HG03135 (cell line): Measurements from ENCODE around the gene C3orf20.

ENCODE experiments used
- ATAC-seq: cut with Tn5 transposase; IDR thresholded peaks from one replicate; pipeline ENCODE4 v1.9.1; 2021; ENCODE audit warnings: mild to moderate bottlenecking, moderate library complexity; ENCODE audit not compliant: unreplicated experiment

C3orf20 gene

DNA sequence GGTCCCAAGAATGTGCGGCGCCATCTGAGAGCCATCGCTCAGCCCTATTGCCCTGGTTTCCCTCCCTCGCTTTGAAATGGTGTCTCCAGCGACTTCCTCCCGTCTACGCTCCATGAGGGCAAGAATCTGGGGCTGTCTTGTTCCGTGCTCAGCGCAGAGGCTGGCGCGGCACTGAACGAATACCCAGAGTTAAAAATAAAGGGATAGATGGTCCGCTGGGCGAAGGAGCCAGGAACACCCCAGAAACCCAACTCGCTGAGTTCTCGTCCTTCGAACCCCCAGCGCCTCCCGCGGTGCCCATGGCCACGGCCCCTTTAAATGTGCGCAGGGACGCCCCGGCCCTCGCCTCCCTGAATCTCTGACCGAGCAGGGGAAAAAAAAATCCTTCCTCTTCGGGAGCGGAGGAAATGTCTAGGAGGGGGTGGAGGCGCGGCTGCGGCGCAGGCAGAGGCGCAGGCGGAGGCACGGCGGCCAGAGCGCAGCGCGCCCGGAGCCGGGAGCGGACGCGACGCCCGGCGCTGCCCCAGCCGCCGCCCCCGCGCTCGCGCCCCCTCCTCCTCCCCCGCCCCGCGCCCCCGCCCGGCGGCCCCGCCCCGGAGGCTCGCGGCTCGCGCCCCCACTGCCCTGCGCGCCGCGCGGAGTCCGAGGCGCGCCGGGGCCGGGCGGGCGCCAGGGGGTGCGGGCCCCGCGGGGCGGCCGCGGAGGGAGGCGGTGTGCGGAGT is 135.3 kb downstream of the C3orf20 start:
- ATAC-seq = no peak

DNA sequence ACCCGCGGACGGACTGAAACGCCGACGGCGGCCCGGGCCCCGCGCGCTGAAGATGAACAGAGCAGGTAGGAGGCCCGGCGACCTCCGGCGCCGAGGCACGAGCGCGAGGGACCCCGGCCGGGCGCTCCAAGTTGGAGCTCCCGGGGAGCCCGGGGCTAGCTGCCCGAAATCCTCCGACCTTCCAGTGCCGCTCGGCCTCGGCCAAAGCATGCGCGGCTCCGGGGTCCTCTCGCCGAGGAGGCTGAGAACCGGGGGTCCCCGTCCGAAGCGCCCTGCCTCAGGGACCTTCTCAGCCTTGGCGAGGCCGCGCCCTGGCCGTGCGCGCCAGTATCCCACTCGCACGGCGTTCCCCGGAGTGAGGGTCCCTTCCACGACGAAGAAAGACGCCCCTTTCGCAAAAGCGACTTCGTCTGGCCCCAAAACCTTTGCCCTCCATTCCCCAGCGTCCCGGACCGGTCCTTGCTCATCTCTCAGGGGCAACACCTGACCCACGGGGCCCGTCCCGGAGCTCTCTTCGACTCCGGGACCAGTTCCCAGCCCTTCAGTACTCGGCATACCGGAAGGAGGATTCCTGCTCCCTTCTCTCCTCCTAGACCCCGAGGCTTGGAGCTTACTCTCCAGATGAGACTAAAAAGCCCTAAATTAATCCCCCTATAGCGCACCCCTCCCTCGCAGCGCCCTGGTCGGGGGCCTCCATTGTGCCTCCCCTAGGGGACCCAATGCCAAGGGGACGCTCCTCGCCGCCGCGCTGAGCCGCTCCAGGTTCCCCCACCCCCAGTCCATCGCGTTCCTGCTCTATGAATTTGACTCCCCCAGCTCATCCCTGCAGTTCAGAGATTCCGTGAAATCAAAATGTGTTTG is 136.1 kb downstream of the C3orf20 start:
- ATAC-seq = no peak

DNA sequence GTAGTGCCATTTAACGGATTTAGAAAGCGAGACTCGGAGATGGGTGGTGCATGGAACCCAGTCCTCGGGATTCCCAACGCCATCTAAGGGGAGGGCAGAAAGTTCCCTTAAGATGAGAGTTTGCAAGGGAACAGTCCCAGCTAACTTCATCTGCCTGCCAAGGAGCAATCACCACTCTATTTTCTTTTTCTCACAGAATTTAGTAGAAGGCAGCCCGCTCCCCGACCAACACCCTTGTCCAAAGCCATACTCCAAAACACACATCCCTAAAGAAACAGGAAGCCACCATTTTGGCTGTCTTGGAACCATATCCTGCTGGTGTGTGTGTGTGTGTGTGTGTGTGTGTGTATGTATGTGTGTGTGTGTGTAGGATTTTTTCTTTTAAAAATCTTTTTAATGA is 136.7 kb downstream of the C3orf20 start:
- ATAC-seq = no peak

DNA sequence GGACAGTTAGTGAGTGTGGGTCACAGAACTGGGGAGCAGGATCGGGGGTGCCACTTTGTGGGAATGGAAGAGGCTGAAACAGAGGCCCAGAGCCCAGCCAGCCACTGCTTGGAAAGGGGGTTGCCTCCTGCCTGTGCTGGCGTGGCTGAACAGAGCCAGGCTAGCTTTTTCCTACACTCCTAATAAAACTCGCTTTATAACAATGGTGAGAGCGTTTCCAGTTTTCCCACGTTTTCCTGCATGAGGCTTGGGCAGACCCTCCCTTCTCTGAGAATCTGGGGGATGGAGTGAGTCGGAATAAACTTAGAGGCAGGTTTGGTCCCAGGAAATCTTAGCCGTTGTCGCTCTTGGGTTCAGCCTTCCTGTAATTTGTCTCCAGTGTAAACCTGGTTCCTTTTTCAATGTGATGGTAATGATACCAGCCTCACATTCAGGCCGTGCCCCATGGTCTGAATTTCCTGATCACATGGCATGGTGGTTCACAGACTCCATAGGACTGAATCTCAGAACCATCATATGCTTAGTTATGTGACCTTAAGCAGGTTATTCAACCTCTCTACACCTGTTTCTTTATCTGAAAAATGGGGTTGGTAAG is 137.4 kb downstream of the C3orf20 start:
- no peak for ATAC-seq

DNA sequence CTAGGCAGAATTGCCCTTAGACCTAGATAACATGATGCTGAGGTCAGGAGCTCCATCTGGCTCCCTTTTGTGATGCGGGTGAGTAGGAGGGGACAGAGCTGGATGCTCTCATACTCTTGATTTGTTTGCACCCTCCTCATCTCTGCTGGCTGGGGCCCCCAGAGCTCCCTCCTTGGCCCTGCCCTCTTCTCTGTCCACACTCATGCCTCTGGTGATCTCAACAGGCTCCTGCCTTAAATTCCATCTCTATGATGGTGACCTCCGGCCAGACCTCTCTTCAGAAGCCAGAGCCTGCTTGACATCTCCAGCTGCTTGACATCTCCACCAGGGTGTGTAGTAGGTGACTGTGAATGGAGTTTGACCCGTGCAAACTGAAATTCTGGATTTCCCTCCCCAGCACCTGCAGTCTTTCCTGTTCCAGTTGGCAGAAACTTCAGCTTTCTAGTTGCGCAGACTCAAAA is 139.5 kb downstream of the C3orf20 start:
- no peak for ATAC-seq

DNA sequence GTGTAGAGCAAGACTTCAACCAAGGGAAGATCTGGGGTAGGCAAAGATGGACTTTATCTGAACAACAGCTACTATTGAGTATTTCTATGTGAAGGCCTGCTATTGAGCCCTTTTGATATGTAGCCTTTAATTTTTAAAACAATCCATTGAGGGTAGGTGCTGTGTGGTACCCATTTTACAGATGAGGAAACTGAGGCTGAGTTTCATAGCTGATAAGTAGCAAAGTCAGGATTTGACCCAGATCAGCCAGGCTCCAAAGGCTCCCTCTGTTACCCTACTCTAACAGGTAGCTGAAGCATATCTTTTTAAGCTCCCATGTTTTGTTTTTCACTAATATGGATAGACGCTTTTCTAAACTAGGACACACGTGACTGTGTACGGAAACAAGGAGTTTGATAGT is 141.4 kb downstream of the C3orf20 start:
- ATAC-seq = no peak

DNA sequence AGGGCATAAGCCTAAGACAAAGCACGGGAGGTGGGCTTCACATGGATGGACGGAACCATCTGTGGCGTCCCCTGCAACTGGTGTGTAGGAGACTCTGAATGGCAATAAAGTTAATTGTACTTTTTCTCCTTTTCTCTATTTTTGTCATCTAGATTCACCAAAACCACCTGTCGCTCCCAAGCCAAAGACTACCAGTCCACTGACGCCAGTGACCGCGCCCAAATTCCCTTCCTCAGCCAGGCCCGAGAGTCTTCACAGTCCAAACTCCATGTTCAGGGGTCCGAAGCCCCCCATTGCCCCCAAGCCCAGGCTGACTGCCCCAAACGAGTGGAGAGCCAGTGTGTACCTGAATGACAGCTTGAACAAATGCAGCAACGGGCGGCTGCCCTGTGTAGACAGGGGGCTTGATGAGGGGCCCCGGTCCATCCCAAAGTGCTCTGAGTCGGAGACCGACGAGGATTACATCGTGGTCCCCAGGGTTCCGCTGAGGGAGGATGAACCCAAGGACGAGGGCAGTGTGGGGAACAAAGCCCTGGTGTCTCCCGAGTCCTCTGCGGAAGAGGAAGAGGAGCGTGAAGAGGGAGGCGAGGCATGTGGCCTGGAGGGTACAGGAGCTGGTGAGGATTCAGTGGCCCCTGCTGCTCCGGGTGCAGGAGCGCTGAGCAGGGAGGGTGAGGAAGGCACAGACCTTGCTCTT is 144.0 kb downstream of the C3orf20 start, which contains the start of gene FGD5:
Gene FGD5, plus strand, starts transcription at position 159 of the 697 bp plus-strand sequence. Its CDS starts 110 bp downstream, at position 269.
- ATAC-seq = no peak

DNA sequence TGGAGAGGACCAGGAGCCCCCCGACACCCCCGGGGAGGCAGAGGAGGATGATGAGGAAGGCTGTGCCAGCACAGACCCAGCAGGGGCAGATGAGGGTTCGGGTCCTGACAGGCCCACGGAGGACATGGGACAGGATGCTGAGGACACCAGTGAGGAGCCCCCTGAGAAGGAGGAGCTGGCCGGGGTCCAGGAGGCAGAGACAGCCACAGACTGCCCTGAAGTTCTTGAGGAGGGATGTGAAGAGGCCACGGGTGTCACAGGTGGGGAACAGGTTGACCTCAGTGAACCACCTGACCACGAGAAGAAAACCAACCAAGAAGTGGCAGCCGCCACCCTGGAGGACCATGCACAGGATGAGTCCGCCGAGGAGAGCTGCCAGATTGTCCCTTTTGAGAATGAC is 144.7 kb downstream of the C3orf20 start:
- ATAC-seq = no peak

DNA sequence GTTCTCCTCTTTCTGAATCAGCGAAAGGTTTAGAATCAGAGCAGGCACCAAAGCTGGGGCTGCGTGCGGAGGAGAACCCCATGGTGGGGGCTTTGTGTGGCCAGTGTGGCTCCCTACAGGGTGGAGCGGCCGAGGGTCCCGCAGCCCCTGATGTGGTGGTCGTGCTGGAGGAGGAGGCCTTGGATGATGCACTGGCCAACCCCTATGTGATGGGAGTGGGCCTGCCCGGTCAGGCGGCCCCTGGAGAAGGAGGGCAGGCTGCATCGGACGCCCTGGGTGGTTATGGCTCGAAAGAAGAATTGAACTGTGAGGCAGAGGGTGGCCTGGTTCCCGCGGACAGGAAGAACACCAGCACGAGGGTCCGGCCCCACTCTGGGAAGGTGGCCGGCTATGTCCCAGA is 145.2 kb downstream of the C3orf20 start:
- no peak for ATAC-seq

DNA sequence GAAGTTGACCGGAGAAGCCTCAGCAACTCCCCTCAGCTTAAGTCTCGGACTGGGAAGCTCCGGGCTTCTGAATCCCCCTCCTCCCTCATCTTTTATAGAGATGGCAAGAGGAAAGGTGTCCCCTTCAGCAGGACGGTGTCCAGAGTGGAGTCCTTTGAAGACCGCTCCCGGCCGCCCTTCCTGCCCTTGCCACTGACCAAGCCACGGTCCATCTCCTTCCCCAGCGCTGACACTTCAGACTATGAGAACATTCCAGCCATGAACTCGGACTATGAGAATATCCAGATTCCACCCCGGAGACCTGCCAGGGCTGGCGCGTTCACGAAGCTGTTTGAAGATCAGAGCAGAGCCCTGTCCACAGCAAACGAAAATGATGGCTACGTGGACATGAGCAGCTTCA is 146.2 kb downstream of the C3orf20 start:
- no peak for ATAC-seq

DNA sequence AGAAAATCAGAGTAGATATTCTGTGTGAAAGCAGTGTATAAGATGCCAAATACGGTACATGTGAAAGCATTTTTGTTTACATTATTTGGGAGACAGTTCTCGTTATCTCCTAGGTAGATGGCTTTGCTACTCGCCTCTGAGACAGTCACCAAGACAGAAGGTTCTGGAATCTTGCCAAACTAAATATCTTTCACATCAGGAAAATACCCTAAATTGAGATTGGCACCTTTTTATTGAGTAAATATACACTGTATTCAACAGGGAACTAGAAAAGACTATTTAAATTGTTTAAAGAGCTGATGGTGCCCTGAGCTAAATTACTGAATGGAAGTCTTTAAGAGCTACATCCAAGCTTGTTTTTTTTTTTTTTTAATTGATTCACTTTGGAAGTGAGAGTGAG is 147.2 kb downstream of the C3orf20 start:
- no peak for ATAC-seq
